Fibroblast of mammary gland (primary cell): Measurements from ENCODE around the gene JMJD4.

Source experiments
- DNase-seq: peaks from one replicate; pipeline ENCODE4 v3.0.0-alpha.2; 2010; ENCODE audit warnings: low read depth
- H3K4me3 ChIP-seq: 2 replicates; pipeline ENCODE4 v1.5.1; 2011; ENCODE audit warnings: low read depth, mild to moderate bottlenecking, low read length, moderate library complexity; ENCODE audit not compliant: control insufficient read depth
- CTCF ChIP-seq: conservative IDR thresholded peaks from 2 replicates; pipeline ENCODE4 v1.5.1; 2011; ENCODE audit warnings: low read depth, low read length, inconsistent platforms; ENCODE audit not compliant: control insufficient read depth, insufficient read depth

Gene JMJD4

GRCh38 chr1:227774051-227774731 lies 39.1 kb upstream of the JMJD4 start:
- H3K4me3 ChIP-seq: no peak overlapping the region
- no peak for TF ChIP-seq CTCF
- no peak for DNase-seq

DNA sequence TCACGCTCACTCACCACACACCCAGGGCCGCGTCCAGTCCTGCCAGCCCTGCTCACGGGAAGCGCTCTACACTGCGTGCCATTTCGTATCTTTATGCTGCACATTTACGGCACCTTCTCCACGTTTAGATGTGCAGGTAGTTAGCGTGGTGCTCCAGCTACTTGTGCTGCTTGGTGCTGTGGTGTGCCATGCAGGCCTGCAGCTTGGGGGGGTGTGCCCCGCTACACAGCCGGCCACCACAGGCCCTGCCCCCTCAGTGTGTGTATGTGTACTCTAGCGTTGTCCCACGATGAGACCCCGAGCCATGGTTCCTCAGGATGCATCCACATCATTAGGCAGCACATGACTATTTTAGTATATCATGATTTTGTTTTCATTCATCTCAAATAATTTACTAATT lies 38.5 kb upstream of the JMJD4 start:
- H3K4me3 ChIP-seq: no peak overlapping the region
- DNase-seq: no peak
- TF ChIP-seq CTCF: no peak

DNA sequence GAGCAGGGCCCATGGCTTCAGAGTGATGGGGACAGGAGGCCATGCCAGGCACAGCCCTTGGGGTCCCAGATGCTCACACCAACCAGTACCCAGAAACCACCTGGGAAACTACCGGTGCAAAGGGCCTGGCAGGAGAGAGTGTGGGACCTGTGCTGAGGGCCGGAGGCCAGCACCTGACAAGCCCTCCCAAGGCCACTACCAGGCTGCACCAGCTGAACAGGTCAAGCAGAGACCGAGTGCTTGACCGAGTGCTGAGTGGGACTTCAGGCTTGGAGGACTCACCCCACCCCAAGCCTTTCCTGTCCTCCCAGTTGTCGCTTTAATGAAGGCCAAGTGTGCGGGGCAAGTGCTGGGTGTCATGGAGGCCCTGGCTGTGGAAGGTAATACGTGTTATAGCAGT lies 36.7 kb upstream of the JMJD4 start:
- DNase-seq: no peak
- no peak for TF ChIP-seq CTCF
- H3K4me3 ChIP-seq: no peak overlapping the region

DNA sequence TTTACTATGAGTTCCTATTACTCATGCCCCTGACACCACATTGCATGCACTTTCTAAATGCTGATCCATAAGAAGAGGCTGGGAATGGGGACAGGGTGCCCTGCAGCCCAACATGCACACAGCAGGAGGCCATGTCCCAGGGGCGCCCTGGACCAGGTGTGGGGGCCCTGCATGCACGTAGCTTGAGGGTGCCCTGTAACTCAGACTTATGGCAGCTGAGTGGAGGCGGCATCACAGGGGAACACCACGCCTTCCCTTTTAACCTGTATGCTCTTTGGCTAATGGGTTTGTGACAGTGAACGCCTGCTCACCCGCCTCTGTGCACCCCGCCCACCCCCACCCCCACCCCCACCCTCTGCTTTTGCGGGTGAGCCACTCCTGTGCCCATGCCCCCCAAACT lies 36.2 kb upstream of the JMJD4 start:
- DNase-seq: no peak
- no peak overlapping the region for H3K4me3 ChIP-seq
- TF ChIP-seq CTCF: no peak

- H3K4me3 ChIP-seq: no peak overlapping the region
- no peak for TF ChIP-seq CTCF
- no peak for DNase-seq
These were observed 35.7 kb upstream of the JMJD4 start for GRCh38 chr1:227770812-227771211.

- TF ChIP-seq CTCF: no peak
- no peak for DNase-seq
- H3K4me3 ChIP-seq: no peak overlapping the region
These were observed 34.9 kb upstream of the JMJD4 start for GRCh38 chr1:227769936-227770494.
